Lower leg skin (tissue), 4 donors: ENCODE results near the gene TRUB2. TPM values are rescaled to one million over a fixed set of nuclear protein-coding genes. Genes with fewer than 3 reads are reported as not detected.

Experiments
- DNase-seq, 2 donors: peaks; one replicate each; pipeline ENCODE4 v3.0.0-alpha.2; 2019; ENCODE audit warnings: low spot score in 2 of 2
- H3K4me3 ChIP-seq: fragments of 200-600 bp; sonication (generic); 2 replicates; pipeline ENCODE4 v1.5.1; 2017; ENCODE audit warnings: mild to moderate bottlenecking, low read depth; ENCODE audit not compliant: poor library complexity, severe bottlenecking
- POLR2A ChIP-seq, 2 donors: fragments of 450-650 bp; IDR thresholded peaks; one replicate each; pipeline ENCODE4 v1.6.1; 2016 to 2017; ENCODE audit warnings: antibody characterized with exemption in 2 of 2, mild to moderate bottlenecking in 1 of 2, moderate library complexity in 1 of 2
- WGBS, 2 donors: methylation state at CpG; one replicate each; pipeline ENCODE4 v1.1.5; 2018; 5-methylcytosine and 5-hydroxymethylcytosine counted together
- intact Hi-C: fragments of 100-400 bp; cut with DNase I; formaldehyde crosslinking; loops from one replicate; pipeline ENCODE4 v1.15.0; 2023; ENCODE audit warnings: low total_unique reads
- total RNA-seq, 4 donors: library from RNA; depleted of rRNA; stranded (reverse); fragments of >200 nt; gene quantifications; one replicate each; pipeline ENCODE4 v1.1.0, GENCODE V29; 2016
- TF ChIP-seq, protein P1 (sequence below), 3 donors: fragments of 450-650 bp; IDR thresholded peaks; one replicate each; pipeline ENCODE4 v1.5.1; 2016; ENCODE audit warnings: antibody characterized with exemption in 3 of 3, mild to moderate bottlenecking in 3 of 3, moderate library complexity in 2 of 3

Gene TRUB2
- total RNA-seq, 4 donors from 2014 or later = 10.8 to 13.9 (median 11.5) TPM

DNA sequence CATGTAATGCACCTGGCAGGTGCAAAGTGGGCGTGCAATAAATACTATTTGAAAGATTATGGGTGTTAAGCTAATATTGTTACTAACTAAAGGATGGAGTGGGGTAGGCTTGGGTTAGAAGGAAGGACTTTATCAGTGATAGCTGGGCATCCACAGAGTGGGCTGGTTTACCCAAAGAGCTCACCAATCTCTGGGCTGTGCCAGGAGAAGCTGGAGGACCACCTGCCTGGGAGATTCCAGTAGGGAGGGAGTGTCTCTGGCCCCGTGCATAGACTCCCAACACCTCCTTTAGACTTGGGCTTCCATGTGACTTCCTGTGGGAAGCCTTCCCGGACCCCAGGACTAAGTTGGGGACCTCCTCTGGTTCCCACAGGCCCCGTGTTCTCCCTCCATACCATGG lies 43.3 kb upstream of the TRUB2 start:
- WGBS, 2 donors = 83 to 91% methylated on average over 4 of the region's 4 CpGs
- H3K4me3 ChIP-seq = no peak overlapping the region
- TF ChIP-seq, protein P1, sequence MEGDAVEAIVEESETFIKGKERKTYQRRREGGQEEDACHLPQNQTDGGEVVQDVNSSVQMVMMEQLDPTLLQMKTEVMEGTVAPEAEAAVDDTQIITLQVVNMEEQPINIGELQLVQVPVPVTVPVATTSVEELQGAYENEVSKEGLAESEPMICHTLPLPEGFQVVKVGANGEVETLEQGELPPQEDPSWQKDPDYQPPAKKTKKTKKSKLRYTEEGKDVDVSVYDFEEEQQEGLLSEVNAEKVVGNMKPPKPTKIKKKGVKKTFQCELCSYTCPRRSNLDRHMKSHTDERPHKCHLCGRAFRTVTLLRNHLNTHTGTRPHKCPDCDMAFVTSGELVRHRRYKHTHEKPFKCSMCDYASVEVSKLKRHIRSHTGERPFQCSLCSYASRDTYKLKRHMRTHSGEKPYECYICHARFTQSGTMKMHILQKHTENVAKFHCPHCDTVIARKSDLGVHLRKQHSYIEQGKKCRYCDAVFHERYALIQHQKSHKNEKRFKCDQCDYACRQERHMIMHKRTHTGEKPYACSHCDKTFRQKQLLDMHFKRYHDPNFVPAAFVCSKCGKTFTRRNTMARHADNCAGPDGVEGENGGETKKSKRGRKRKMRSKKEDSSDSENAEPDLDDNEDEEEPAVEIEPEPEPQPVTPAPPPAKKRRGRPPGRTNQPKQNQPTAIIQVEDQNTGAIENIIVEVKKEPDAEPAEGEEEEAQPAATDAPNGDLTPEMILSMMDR (IDR thresholded peaks at IDR 0.05) = no peak
- TF ChIP-seq POLR2A (IDR thresholded peaks at IDR 0.05) = no peak
- no peak for DNase-seq
- intact Hi-C loops = loop anchor here (10.0 kb wide), 1 partner anchor 49 kb away; no protein-coding TSS in a partner anchor

DNA sequence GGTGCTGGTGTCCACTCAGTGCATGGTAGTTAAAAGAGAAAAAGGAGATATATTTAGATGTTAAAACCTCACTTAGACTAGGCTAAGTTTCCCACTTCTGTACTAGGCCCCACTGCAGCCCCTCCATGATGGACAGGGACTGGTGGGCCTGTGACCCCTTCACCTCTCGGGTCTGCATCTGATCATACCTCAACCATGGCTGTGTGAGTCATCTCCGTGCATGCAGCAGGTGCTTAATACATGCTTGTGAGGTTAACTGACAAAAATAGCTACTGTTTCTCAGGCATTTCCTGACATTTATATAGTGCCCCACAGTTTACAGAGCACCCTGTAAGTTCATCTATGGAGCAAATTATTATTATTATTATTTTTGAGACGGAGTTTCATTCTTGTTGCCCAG lies 40.5 kb upstream of the TRUB2 start:
- 73 to 82% methylated on average over 3 of the region's 3 CpGs for WGBS, 2 donors
- no peak for DNase-seq
- intact Hi-C loops = loop anchor here (10.0 kb wide), 1 partner anchor 52 kb away; no protein-coding TSS in a partner anchor
- TF ChIP-seq, protein P1 (IDR thresholded peaks at IDR 0.05) = no peak
- no peak for TF ChIP-seq POLR2A (IDR thresholded peaks at IDR 0.05)
- H3K4me3 ChIP-seq = no peak overlapping the region

DNA sequence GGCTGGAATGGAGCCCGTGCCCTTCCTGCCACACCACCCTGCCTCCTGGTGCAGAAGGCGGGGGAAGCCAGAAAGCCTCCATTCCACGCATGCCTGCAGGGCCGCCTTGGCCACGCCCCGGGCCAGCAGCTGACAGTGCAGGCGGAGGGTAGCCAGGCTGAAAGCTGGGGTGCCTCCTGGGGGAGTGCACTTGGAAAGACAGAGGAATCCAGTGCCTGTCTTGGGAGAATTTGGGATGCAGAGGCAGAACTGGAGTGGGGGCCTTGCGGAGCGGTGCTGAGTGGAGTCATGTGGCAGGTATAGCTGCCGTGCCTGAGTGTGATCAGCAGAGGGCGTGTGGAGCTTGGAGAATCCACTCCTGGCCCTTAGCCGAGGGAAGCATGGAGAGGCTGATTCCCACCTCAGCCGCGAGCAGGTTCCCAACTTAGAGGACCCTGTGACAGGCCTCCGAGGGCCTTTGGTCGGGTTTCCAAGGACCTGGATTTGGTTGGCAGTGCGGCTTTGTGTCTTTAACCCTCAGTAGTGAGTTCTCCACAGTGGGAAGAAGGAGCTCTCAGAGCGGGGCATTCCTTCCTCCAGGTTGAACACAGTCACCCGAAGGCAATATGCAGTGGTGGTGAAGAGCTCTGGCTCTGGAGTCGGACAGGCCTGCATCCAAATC lies 39.9 kb upstream of the TRUB2 start:
- TF ChIP-seq, protein P1 (IDR thresholded peaks at IDR 0.05) = peak in 1 of 3 donors; percentile 82
- no peak for TF ChIP-seq POLR2A (IDR thresholded peaks at IDR 0.05)
- DNase-seq = peak; percentile 83 to 97
- 6 to 7% methylated on average over 18 to 19 of the region's 20 CpGs for WGBS, 2 donors
- H3K4me3 ChIP-seq = no peak overlapping the region
- intact Hi-C loops = loop anchor here (10.0 kb wide), 1 partner anchor 53 kb away; no protein-coding TSS in a partner anchor

DNA sequence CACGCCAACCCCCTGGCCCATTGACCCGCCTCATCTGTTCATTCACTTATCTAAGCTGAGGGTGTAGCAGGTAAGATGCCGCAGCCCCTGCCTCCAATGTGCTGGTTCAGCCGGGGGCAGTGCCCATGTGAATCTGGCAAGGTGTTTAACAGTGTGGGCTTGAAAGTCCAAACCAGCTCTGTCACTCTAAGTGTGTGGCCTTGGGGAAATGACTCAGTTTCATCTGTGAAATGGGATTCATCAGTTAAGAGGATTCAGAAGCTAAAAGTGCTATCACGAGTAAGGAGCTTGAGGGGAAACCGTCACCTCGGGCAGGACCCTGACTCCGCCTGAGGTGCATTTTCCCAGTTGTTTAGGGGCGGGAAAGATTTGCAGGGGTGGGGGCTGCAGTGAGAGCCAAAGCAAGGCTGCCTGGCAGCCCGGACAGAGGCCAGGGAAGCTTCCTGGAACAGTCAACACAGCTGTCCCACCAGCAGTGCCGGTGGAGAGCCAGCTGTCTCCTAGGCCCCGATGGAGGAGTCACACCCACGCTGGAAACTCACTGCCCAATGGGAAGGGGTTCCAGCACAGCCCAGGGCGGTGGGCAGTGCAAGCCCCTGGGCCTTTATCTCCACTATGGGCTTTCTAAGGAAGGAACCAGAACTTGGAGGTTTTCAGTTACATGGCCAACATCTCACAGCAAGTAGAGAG lies 39.2 kb upstream of the TRUB2 start:
- no peak for DNase-seq
- no peak for TF ChIP-seq POLR2A (IDR thresholded peaks at IDR 0.05)
- TF ChIP-seq, protein P1 (IDR thresholded peaks at IDR 0.05) = no peak
- intact Hi-C loops = loop anchor here (10.0 kb wide), 1 partner anchor 53 kb away; no protein-coding TSS in a partner anchor
- WGBS, 2 donors = 43 to 44% methylated on average over 14 of the region's 14 CpGs
- H3K4me3 ChIP-seq = no peak overlapping the region

DNA sequence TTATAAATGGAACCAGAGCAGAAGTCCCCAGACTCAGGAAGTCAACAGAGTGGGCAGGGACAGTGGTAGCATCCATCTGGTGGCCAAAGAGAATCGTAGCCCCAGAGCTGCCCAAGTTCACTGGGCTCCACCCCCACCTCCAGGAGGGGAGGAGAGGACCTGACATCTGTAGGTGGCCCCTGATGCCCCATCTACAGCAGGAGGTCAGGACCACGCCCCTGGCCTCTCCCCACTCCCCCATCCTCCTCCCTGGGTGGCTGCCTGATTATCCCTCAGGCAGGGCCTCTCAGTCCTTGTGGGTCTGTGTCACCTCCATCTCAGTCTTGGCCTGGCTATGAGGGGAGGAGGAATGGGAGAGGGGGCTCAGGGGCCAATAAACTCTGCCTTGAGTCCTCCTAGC lies 38.6 kb upstream of the TRUB2 start:
- WGBS, 2 donors = 62 to 74% methylated on average over 2 of the region's 2 CpGs
- H3K4me3 ChIP-seq = no peak overlapping the region
- intact Hi-C loops = loop anchor here (10.0 kb wide), 1 partner anchor 54 kb away; no protein-coding TSS in a partner anchor
- DNase-seq = no peak
- TF ChIP-seq, protein P1 (IDR thresholded peaks at IDR 0.05) = no peak
- no peak for TF ChIP-seq POLR2A (IDR thresholded peaks at IDR 0.05)
